Measurements from ENCODE around the gene UNC5A. TPM values are rescaled to one million over a fixed set of nuclear protein-coding genes. Genes with fewer than 3 reads are reported as not detected.

Gene UNC5A
- total and polyA plus RNA-seq, 2 of the 8 experiments (the other 6 are each of a cell fraction or from before 2014, with no cell fraction given): 4.0 to 7.6 TPM

GRCh38 chr5:176895831-176896230, 85.5 kb downstream of the UNC5A start:
- H3K14ac ChIP-seq (ENCODE audit: insufficient read length): no peak overlapping the region
- no peaks in the 10 kb centered on the region for H4K20me1 ChIP-seq (replicated peaks in 1 of 2; ENCODE audit: control insufficient read depth in 1 of 2, insufficient read depth in 2 of 2, low read length in 2 of 2)
- H3K18ac ChIP-seq (ENCODE audit: extremely low read depth, low read length): no peak overlapping the region
- DNase-seq (ENCODE audit: low read depth in 1 of 2, low spot score in 2 of 2) (no peak), FAIRE-seq (no peak)
- H3K9me3 ChIP-seq (ENCODE audit: insufficient read depth in 2 of 2, low read depth in 1 of 2, low read length in 1 of 2): no peaks in the 10 kb centered on the region
- H3K79me2 ChIP-seq (ENCODE audit: control insufficient read depth in 1 of 2, insufficient read depth in 2 of 2, low read length in 2 of 2): no peaks in the 10 kb centered on the region
- no peak overlapping the region for H2BK120ac ChIP-seq (replicated peaks; ENCODE audit: low read depth, low read length)
- H2AFZ ChIP-seq (ENCODE audit: low read length): no peak overlapping the region
- H4K8ac ChIP-seq (ENCODE audit: extremely low read depth, insufficient read depth, low read length): no peak overlapping the region
- peaks cover 0 to 6% (median 3%) of the 10 kb centered on the region in 4 experiments; a peak in 5 of 7 replicates for H3K4me1 ChIP-seq (replicated peaks in 1 of 4; ENCODE audit: control insufficient read depth in 3 of 4, insufficient read depth in 4 of 4, low read length in 3 of 4)
- H3K4me3 ChIP-seq (ENCODE audit: extremely low read depth in 1 of 4, insufficient read depth in 2 of 4, low read depth in 3 of 4, low read length in 4 of 4): no peak overlapping the region
- H3K79me1 ChIP-seq (ENCODE audit: low read depth, low read length): no peaks in the 10 kb centered on the region
- no peak overlapping the region for H3K56ac ChIP-seq (replicated peaks; ENCODE audit: insufficient read length, low read depth, low read length)
- no peak overlapping the region for H4K91ac ChIP-seq (replicated peaks; ENCODE audit: insufficient read length, low read length)
- TF ChIP-seq YY1 (IDR thresholded peaks at IDR 0.05; ENCODE audit: low read depth, low read length) (no peak), SAP30 (IDR thresholded peaks at IDR 0.05; ENCODE audit: insufficient read depth, insufficient replicate concordance, low read length) (no peak), RAD21 (IDR thresholded peaks at IDR 0.05 in 1 of 2, conservative IDR thresholded peaks at IDR 0.05 in 1 of 2; ENCODE audit: low read depth in 2 of 2, low read length in 2 of 2) (peak; percentile 3 to 14; a peak in 1 of 4 replicates), CHD1 (IDR thresholded peaks at IDR 0.05; ENCODE audit: low read depth, low read length) (no peak), GABPA (IDR thresholded peaks at IDR 0.05; ENCODE audit: borderline replicate concordance, insufficient read depth, low read length) (no peak), KDM5A (IDR thresholded peaks at IDR 0.05; ENCODE audit: low read length) (no peak)
- H3K36me3 ChIP-seq (ENCODE audit: control insufficient read depth in 2 of 4, insufficient read depth in 4 of 4, low read length in 3 of 4): no peaks in the 10 kb centered on the region
- H3K27ac ChIP-seq (ENCODE audit: low read depth, low read length): no peak overlapping the region
- CTCF ChIA-PET (ENCODE audit: partially characterized antibody): interaction anchor here (0.9 to 4.3 kb wide), 9 partner anchors 9 to 235 kb away, joined by 3 to 21 read pairs (median 4); no protein-coding TSS in a partner anchor
- no peaks in the 10 kb centered on the region for H3K23me2 ChIP-seq (ENCODE audit: low read depth, low read length)
- H3K27me3 ChIP-seq (replicated peaks in 1 of 4; ENCODE audit: control insufficient read depth in 3 of 4, extremely low read depth in 1 of 4, insufficient read depth in 3 of 4, low read length in 3 of 4): no peaks in the 10 kb centered on the region
- H2BK5ac ChIP-seq (ENCODE audit: low read depth, low read length): no peak overlapping the region
- POLR2A ChIA-PET (ENCODE audit: partially characterized antibody): no interaction called here
- no peak overlapping the region for H2BK20ac ChIP-seq (ENCODE audit: low read length)
- no peak overlapping the region for H3K4ac ChIP-seq (replicated peaks; ENCODE audit: insufficient read length, low read depth, low read length)
- H2AK5ac ChIP-seq (ENCODE audit: low read depth, low read length): no peak overlapping the region
- no peak overlapping the region for H3K9ac ChIP-seq (replicated peaks in 1 of 4; ENCODE audit: extremely low read depth in 1 of 4, low read depth in 3 of 4, low read length in 3 of 4)
- no peak overlapping the region for H3K4me2 ChIP-seq (ENCODE audit: insufficient read depth in 1 of 2, low read depth in 2 of 2, low read length in 2 of 2)
- WGBS, 2 experiments (ENCODE audit: extremely low coverage in 1 of 2, insufficient coverage in 1 of 2, insufficient read length in 1 of 2, insufficient replicate concordance in 2 of 2, low coverage in 1 of 2, low lambda C conversion rate in 2 of 2, missing lambda C conversion rate in 1 of 2): 87% methylated on average over 4 of the region's 4 CpGs; no CpG with 5 or more reads in 1 of the 2 experiments
- no peak overlapping the region for H3K23ac ChIP-seq (ENCODE audit: insufficient read length)
- no peak overlapping the region for H4K5ac ChIP-seq (ENCODE audit: insufficient read length, low read depth, low read length)
- no peak overlapping the region for H2BK15ac ChIP-seq (ENCODE audit: low read length)
- no peak overlapping the region for H2BK12ac ChIP-seq (ENCODE audit: low read depth, low read length)

Data from H1 (cell line).